IMR-90 (cell line): ENCODE results near the gene MAP1LC3A.

ENCODE experiments used
- CEBPB ChIP-seq: IDR thresholded peaks from 2 replicates; pipeline ENCODE4 v1.6.1; 2012; ENCODE audit warnings: low read depth, low read length, improper control_type of control experiment
- CTCF ChIP-seq: conservative IDR thresholded peaks from 2 replicates; pipeline ENCODE4 v1.5.1; 2012; ENCODE audit warnings: mild to moderate bottlenecking, low read depth, low read length, improper control_type of control experiment
- POLR2A ChIP-seq: IDR thresholded peaks from 2 replicates; pipeline ENCODE4 v1.6.1; 2012; ENCODE audit warnings: mild to moderate bottlenecking, low read depth, low read length

- TF ChIP-seq CEBPB (no peak), POLR2A (no peak), CTCF (no peak)
These were observed 11.1 kb downstream of the MAP1LC3A start for GRCh38 chr20:34569598-34569997.
